ENCODE data around the gene GRB2.
"Not testable (repeated sequence)": the region's sequence is repeated elsewhere in the genome, so short reads cannot be mapped to it uniquely, and the experiment has no call there.

GRB2 gene

DNA sequence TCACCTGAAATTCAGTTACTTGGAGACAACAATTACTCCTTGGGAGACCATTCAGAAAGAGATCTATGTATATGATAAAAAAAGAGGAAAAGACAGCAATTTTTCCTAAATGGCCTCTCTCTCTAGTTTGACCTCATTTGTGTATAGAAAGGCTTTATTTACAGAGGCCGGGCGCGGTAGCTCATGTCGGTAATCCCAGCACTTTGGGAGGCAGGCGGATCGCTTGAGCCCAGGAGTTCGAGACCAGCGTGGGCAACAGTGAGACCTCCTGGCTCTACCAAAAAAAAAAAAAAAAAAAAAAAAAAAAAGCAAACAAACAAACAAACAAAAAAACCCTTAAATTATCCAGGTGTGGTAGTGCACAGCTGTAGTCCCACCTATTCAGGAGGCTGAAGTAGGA, 20.7 kb downstream of the GRB2 start:
- no peak for DNase-seq

GRCh38 chr17:75383842-75384195, 21.7 kb downstream of the GRB2 start:
- DNase-seq, result no peak

- DNase-seq, result no peak
Measured at GRCh38 chr17:75380750-75381149, 24.7 kb downstream of the GRB2 start.

DNA sequence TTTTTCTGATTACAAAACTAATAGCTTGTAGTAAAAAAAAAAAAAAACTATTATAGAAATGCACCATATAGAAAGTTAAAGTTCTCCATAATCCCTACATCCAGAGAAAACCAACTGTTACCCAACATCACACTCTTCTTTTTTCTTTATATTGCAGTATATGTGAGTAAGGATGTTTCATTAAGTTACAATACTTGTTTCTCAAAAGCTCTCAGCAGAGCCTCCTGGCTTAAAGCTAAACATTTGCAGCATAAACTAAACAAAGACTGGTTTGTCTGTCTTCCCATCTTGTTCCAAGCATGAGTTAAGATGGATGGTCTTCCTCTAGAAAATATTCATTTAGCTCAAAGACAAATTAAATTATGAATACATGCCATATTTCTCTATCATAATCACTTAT, 25.2 kb downstream of the GRB2 start:
- DNase-seq, result no peak

GRCh38 chr17:75379426-75379825, 26.1 kb downstream of the GRB2 start:
- not testable (repeated sequence) for DNase-seq

GRCh38 chr17:75373280-75373679, 32.2 kb downstream of the GRB2 start:
- no peak for DNase-seq

DNA sequence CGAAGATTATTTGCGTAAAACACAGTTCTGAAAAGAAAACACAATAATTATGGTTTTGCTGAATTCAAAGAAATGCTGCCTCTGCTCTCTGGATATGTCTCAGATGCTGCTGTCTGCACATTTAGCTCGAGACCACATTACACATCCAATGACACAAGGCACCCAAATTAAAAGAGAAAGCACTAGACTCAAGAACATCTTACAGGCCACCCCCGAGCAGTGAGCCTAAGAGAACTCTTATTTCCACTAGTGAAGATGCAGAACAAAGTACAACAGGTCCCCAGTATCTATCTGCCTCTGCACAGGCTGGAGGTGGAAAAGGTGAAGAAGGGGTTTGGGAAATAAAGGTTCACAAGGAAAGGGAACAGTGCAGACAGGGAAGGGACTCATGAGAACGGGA, 33.5 kb downstream of the GRB2 start:
- no peak for DNase-seq

- no peak for DNase-seq
Measured at GRCh38 chr17:75371339-75371738, 34.1 kb downstream of the GRB2 start.

- DNase-seq, result no peak
Measured at GRCh38 chr17:75370286-75370915, 35.1 kb downstream of the GRB2 start.

DNA sequence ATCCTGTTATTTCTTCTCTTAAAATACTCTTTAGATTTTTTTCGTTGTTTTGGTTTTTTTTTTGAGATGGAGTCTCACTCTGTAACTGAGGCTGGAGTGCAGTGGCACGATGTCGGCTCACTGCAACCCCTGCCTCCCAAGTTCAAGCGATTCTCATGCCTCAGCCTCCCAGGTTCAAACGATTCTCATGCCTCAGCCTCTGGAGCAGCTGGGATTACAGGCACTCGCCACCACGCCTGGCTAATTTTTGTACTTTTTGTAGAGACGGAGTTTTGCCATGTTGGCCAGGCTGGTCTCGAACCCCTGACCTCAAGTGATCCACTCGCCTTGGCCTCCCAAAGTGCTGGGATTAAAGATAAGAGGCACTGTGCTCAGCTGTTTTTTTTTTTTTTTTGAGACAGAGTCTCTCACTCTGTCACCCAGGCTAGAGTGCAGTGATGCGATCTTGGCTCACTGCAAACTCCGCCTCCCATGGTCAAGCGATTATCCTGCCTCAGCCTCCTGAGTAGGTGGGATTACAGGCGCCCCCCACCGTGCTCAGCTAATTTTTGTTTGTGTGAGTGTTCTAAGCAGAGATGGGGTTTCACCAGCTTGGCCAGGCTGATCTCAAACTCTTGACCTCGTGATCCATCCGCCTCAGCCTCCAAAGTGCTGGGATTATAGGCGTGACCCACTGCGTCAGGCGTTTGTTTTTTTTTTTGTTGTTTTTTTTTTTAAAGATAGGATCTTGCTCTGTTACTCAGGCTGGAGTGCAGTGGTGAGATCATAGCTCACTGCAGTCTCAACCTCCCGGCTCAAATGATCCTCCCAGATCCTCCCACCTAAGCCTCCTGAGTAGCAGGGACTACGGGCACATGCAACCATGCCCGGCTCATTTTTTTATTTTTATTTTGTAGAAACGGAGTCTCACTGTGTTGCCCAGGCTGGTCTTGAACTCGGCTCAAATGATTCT, 37.4 kb downstream of the GRB2 start:
- DNase-seq, result not testable (repeated sequence)

DNA sequence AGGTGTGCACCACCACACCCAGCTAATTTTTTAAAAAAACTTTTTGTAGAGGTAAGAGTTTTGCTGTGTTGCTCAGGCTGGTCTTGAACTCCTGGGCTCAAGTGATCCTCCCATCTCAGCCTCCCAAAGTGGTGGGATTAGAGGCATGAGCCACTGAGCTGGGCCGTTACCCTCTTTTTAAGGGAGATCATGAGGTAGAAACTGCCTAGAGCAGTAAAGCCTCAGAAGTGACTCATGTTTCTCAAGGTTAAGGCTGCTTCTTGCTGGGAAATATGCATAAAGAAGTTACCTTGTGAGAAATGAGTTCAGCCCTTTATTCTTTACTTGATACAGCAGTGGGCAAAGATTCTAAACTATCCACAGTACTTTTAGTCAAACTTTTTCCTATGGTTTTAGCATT, 38.2 kb downstream of the GRB2 start:
- DNase-seq, result no peak

DNA sequence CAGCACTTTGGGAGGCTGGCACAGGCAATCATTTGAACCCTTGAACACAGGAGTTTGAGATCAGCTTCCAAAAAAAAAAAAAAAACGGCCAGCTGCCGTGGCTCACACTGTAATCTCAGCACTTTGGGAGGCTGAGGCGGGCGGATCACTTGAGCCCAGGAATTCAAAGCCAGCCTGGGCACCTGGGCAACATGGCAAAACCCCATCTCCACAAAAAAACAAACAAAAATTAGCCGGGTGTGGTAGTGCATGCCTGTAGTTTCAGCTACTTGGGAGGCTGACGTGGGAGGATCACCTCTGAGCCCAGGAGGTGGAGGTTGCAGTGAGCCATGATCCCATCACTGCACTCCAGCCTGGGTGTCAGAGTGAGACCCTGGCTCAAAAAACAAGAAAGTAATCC, 39.0 kb downstream of the GRB2 start:
- DNase-seq, result no peak

GRCh38 chr17:75365931-75366275, 39.6 kb downstream of the GRB2 start:
- no peak for DNase-seq

DNA sequence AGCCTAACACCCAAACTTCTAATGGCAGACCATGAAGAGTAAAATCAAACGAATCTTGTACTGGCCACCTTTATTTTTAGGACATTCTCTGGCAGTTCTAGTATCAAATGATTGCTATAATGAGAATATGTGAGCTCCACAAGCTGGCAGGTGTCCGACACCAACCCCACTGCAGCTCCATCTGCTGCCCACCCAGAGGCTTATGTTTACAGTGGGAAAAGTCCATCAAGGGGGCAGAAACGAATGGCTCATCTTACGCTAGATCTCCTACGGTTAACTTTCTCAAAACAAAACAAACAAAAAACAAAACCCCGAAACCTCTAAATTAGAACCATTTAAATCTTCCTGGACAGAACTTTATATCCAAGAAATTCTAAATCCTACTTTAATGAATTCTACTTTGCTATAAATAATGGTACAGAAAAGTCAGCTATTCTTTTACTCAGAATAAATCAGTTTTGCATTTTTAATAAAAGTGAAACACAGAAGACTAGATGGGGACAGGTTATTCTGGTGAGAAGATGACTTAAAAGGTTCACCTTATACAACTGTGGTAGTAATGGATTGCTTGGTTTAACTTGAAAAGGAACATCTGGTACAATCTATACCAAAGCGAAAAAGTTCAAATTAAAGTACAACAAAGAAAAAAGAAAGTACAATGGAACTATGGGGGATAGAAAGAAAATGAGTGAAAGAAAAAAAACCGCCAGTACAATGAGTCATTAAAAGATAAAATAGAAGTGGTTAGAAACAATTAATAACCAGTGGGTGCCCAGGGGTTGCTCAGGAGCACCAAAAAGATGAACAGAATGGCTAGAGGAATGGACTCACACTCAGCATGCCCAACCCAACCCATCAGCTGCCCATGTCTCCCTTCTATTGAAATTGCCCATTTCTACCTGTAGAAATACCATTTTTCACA, 40.2 kb downstream of the GRB2 start:
- DNase-seq, result no peak

DNA sequence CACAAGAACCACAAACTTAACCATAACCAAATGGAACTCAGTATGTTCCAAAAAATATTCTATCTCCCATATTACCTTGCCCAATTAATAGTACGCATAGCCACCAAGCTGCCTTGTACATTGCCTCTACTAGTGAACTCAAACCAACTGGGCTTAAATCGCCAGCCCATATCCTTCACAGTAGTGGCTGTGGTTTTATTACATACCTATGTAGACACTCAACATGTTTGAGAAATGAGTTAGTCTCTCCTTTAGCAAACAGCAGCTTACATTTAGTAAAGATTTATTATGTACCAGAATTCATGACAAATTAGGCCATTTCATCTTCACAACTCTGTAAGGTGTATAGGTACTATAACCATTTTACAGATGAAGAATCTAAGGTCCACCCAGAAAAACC, 41.4 kb downstream of the GRB2 start:
- DNase-seq, result no peak

DNA sequence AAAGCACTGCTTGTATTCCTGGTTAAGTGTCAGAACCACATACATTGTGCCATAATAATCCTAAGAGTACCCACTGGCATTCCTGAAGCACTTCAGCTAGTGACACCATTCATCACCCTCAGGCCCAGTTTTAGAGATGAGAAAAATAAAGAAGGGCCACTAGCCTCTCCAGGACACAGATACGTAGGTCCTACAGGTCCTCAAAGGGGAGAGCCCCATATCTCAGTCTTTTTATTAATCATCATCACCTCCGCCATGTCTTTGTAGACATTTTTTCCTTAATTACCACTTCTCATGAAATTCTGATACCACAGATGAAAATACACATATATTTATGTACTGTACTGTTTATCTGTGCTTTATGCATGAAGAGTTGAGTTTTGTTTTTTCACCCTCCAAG, 43.5 kb downstream of the GRB2 start:
- DNase-seq, result no peak

- no peak for DNase-seq
Measured at GRCh38 chr17:75361344-75361743, 44.1 kb downstream of the GRB2 start.

- no peak for DNase-seq
Measured at GRCh38 chr17:75356260-75356937, 49.1 kb downstream of the GRB2 start.

DNA sequence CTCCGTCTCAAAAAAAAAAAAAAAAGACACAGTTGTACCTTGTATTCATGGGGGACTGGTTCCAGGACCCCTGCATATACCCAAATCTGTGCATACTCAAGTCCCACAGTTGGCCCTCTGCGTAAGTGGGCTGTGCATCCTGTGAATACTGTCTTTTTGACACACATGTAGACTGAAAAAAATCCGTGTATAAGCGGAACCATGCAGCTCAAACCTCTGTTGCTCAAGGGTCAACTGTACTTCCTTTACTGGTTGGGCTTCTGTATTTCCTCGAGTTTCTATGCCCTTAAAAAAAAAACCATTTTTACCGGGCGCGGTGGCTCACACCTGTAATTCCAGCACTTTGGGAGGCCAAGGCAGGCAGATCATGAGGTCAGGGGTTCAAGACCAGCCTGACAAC, 52.3 kb downstream of the GRB2 start:
- no peak for DNase-seq

DNA sequence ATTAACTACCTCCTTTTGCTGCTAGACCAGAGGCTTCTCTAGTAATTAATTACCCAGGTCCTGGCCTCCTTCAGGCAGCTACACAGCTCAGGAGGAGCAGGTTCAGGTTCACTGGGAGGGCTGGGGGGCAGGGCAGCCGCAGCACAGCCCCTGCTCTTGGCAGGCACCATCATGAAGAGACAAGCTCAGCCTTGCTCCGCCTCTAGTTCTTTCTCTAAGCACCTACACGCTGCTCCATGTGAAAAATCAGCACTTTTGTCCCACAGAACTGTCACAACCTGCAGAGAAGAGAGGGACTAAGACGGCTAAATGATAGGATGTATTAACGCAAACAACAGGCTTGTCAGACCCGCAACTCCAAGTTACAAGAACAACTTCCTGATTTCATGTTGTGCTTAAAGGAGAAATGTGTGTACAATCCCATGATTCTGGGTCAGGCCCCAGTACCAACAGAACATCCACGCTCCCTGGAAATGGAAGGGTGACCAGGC, 53.4 kb downstream of the GRB2 start:
- DNase-seq, result no peak

DNA sequence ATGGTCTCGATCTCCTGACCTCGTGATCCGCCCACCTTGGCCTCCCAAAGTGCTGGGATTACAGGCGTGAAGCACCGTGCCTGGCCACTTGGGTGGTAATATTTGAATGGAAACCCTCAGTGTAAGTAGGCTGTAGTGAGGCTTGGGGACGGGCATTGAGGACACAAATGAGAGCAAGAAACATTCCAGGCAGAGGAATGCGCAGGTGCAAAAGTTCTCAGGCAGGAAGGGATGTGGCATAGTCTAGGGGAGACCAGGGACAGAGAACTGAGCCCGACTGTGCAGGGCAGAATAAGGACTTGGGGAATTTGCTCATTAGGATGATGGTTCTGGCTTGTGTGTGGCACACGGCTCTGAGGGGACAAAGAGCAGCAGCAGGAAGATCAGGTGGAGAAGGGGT, 54.8 kb downstream of the GRB2 start:
- no peak for DNase-seq

DNA sequence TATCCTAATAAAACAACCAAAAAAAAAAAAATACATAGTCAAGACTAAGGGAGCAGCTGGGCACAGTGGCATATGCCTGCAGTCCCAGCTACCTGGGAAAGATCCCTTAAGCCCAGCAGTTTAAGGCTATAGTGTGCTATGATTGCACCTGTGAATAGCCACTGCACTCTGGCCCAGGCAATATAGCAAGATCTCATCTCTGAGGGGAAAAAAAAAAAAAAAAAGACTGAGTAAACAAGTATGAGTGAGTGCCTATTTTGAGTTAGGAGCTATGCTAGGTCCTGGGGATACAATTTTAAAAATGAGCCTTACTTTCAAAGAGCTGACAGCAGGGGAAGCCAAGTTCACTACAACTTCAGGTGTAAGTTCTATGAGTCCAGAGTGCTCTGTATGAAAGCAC, 55.4 kb downstream of the GRB2 start:
- no peak for DNase-seq

- no peak for DNase-seq
Measured at GRCh38 chr17:75349589-75349988, 55.9 kb downstream of the GRB2 start.
